DOHH2 (cell line): ENCODE results near the gene PTRHD1.

Experiments used
- EZH2phosphoT487 ChIP-seq: fragments of 200-600 bp; sonication (generic); IDR thresholded peaks from 2 replicates; pipeline ENCODE4 v1.6.1; 2017; ENCODE audit warnings: borderline replicate concordance, mild to moderate bottlenecking, antibody characterized with exemption, low read length, moderate library complexity, mixed read lengths
- TF ChIP-seq, protein P1 (sequence below): fragments of 200-600 bp; sonication (generic); IDR thresholded peaks from one replicate; pipeline ENCODE4 v1.5.1; 2014; ENCODE audit warnings: antibody characterized with exemption, mild to moderate bottlenecking, low read depth, low read length; ENCODE audit not compliant: poor library complexity, severe bottlenecking

- TF ChIP-seq, protein P1, sequence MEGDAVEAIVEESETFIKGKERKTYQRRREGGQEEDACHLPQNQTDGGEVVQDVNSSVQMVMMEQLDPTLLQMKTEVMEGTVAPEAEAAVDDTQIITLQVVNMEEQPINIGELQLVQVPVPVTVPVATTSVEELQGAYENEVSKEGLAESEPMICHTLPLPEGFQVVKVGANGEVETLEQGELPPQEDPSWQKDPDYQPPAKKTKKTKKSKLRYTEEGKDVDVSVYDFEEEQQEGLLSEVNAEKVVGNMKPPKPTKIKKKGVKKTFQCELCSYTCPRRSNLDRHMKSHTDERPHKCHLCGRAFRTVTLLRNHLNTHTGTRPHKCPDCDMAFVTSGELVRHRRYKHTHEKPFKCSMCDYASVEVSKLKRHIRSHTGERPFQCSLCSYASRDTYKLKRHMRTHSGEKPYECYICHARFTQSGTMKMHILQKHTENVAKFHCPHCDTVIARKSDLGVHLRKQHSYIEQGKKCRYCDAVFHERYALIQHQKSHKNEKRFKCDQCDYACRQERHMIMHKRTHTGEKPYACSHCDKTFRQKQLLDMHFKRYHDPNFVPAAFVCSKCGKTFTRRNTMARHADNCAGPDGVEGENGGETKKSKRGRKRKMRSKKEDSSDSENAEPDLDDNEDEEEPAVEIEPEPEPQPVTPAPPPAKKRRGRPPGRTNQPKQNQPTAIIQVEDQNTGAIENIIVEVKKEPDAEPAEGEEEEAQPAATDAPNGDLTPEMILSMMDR = no peak
- TF ChIP-seq EZH2phosphoT487 = no peak
Measured at GRCh38 chr2:24840962-24841945, 48.1 kb upstream of the PTRHD1 start.
